Hindlimb muscle (tissue), 1 donor: Measurements from ENCODE around the gene BCL10. TPM values are rescaled to one million over a fixed set of nuclear protein-coding genes. Genes with fewer than 3 reads are reported as not detected.
A peak's percentile ranks its signal among the peaks of the same experiment; 100 is the strongest.

Experiments
- DNase-seq: peaks from one replicate; pipeline ENCODE4 v3.0.0-alpha.2; 2013
- polyA plus RNA-seq: library from polyadenylated mRNA; unstranded; fragments of 120-200 nt; gene quantifications from one replicate; pipeline ENCODE4 v1.2.1, GENCODE V29; 2013; ENCODE audit not compliant: insufficient read length

BCL10 gene
- polyA plus RNA-seq, 1 donor, result 9.5 TPM

DNA sequence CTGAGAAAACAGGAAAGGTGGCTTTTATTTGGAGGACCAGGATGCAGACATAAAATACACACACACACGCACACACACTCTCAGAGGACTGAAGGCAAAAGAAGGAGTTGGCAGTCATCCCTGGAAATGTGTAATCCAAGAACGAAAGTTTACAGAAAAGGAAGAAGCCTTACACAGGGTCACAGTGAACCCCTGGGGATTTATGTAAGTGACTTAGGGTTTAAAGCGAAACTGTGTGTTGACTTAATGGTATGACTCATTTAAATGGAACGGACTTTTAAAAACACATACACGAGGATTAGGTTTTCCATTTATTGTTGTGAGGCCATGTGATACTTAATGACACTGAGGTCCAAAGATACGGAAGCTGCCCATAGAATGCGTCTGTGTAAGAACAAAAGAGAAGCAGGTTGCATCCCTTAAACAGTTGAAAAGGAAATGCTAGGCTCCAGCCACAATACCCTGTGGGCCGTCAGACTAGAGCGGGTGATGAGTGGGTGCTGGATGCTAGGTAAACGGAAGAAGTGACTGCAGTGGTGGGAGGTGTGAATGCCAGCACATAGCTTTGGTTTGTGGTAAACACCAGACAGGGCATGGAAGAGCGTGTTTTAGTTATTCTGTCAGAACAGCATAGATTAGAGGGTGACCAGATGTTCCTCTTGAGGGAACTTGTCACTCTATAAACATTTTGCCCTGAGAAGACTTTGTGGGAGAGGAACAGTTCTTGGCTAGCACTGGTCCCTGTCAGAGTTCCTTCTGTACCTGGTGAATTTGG is 21.6 kb upstream of the BCL10 start:
- peak; percentile 89 for DNase-seq

DNA sequence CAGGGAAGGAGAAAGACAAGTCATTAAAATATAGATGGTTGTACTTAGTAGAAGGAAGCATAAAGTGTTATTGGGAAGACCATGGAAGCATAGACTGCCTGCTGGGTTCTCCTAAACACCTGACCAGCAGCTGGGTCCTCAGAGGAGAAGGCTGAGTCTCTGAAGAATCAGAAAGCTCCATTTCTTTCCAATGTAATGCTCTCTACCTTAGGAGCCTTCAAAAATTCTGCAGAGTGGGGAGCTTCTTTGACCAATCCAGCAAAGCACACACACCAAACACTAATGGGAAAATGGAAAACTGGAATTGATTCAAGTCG is 21.1 kb upstream of the BCL10 start:
- DNase-seq, result no peak

GRCh38 chr1:85296980-85297379 is 20.5 kb upstream of the BCL10 start:
- DNase-seq, result no peak

DNA sequence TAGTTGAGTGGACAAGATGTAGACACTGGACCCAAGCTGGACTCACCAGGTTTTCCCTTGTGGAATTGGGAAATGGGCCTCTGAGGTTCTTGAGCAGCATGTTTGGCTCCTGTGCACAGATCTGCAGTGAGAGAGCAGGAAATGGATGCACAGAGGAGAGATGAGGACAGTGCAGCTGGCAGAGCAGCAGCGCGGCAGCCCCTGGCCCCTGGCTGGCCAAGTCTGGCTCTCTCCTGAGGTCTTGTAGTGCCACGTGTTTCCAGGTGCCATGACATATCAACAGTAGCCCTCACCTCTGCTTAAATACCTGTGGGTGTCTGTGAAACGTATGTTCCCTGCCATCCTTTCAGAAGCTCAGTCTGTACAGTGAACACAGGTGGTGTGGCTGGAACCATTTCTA is 19.2 kb upstream of the BCL10 start:
- no peak for DNase-seq

GRCh38 chr1:85295006-85295431 is 18.6 kb upstream of the BCL10 start:
- no peak for DNase-seq

DNA sequence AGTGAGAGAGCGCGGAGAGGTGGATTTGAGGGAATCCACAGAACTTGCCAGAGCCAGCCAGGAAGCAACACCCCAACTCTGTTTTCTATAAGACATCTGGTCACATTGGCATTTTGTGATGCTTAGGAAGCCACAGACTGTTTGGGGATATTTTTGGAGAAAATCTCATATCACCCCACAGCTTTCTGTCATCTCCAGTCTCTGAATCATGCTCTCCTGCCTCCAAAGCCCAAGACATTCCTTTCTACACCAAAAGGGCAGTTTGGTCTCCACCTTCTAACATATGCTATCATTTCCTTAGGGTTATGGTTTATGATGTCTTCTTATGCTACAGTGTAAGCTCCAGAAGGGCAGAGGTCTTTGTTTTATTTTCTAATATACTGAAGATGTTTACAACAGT is 14.4 kb upstream of the BCL10 start:
- DNase-seq, result no peak

DNA sequence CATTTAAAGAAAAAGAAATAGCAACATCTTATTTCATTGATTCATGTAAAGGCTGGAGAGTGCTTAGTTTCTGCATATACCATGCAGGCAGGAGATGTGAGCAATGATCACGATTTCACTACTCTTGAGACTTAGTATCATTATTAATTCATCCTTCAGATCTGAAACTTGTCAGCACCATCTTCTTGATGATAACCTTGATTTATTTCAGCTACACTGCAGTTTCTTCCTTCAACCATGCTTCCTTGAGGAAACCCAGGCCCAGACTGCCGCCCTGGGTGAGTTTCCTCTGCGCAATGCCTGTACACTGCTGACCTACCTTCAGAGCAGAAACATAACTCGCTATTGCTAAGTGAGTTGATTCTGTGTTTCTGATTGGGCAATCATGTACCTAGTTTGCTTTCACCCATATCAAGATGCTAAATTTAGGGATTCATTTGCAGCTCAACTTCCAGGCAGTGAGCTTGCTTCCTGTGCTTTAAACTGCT is 13.5 kb upstream of the BCL10 start:
- no peak for DNase-seq

DNA sequence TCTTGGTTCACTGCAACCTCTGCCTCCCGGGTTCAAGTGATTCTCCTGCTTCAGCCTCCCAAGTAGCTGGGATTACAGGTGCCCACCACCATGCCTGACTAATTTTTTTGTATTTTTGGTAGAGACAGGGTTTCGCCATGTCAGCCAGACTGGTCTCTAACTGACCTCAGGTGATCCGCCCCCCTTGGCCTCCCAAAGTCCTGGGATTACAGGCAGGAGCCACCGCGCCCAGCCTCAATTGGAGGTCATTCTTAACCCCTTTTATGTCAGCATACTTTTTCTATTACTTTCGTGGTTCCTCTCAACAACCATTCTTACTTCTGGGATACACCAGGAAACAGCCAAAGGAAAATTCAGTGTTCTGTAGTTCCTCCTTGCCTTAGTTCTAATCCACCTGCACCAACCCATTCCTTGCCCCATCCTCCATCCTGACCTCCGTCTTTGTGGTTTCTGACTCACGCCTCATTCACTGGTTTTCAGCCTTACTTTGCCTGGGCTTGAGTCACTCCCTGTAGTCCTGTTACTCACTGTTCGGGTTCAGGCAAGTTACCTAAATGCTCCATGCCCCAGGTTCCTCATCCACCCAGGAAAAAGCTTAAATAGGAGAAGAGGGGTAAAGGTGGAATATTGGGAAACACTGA is 12.9 kb upstream of the BCL10 start:
- DNase-seq, result no peak

DNA sequence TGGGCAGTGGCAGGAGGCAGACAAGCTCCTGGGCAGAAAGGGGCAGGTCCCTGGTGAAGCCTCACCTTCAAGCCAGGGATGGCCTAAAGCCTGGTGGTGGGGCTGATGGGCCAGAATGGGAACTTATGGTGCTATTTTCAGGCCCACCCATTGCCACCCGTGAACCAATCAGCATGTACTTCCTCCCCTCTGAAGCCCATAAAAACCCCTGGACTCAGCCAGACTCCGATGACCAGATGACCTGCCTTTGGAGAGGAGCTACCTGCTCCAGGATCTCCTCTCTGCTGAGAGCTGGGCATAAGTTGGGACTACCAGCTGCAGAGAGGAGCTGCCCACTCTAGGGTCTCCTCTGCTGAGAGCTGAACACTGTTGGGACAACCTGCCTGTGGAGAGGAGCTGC is 7.8 kb upstream of the BCL10 start:
- no peak for DNase-seq

GRCh38 chr1:85283475-85284199 is 7.2 kb upstream of the BCL10 start:
- no peak for DNase-seq

DNA sequence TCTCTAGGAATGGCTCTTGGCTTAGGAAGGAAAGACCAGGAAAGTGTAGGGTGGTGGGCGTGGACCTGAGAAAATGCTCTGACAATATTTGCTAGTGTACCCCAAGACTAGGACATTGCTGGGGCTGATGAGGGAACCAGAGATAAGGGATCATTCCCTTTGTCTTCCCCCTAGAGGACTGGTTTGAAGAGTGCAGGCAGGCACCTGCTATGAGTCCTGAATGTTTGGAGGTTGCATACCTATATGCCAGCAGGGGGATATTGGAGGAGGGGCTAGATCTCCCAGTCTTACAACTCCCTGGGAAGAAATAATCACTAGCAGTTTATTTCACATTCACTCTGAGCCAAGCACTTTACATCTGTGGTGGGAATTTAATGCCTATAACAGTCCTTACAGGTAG is 6.0 kb upstream of the BCL10 start:
- no peak for DNase-seq

- no peak for DNase-seq
These were observed 4.2 kb upstream of the BCL10 start for GRCh38 chr1:85280636-85281035.

GRCh38 chr1:85279458-85280080 is 3.1 kb upstream of the BCL10 start:
- no peak for DNase-seq

GRCh38 chr1:85278853-85279314 is 2.5 kb upstream of the BCL10 start:
- no peak for DNase-seq

DNA sequence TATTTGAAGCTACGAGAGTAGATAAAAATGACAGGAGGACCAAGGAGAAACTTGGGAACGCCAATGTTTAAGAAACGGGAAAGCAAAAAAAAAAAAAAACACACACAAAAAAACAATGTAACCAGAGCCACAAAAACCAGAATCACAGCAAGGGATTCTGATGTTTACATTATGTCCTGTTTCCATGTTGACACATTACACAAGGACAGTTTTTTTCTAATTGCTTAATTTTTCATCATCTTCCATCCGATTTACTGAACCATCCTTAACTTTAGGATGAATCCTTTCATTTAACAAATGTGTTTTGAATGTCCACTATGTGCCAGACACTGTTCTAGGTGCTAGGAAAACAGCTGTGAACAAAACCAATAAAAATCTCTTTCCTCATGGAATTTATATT is 1.4 kb upstream of the BCL10 start:
- no peak for DNase-seq

DNA sequence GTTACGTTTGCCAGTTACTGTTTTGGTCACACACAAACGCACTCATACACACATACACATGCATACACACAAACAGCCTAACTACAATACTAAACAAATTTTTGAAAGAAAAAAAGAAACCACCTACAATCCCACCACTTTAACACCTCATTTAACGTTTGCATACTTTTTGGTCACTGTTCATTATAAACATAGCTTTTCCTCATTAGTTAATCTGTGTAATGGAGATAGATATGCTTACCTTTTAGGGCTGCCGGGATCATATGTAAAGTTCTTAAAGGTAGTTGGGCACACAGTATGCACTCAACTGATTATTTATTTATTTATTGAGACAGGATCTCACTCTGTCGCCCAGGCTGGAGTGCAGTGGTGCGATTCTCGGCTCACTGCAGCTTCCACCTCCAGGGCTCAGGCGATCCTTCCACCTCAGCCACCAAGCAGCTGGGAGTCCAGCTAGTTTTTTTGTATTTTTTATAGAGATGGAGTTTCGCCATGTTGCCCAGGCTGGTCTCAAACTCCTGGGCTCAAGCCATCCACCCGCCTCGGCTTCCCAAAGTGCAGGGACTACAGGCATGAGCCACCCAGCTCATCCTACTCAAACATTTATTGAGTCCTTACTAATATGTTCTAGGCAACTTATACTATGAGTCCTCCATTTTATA is 677 bp upstream of the BCL10 start:
- no peak for DNase-seq

GRCh38 chr1:85275701-85276214 is 674 bp downstream of the BCL10 start:
- no peak for DNase-seq

- DNase-seq, result no peak
These were observed 1.4 kb downstream of the BCL10 start for GRCh38 chr1:85274969-85275453.

- DNase-seq, result no peak
These were observed 3.0 kb downstream of the BCL10 start for GRCh38 chr1:85273397-85273796.

- no peak for DNase-seq
These were observed 7.4 kb downstream of the BCL10 start for GRCh38 chr1:85268801-85269585.

- no peak for DNase-seq
These were observed 9.1 kb downstream of the BCL10 start for GRCh38 chr1:85267313-85267712.
